HEK293T (cell line): ENCODE results near the gene SDHAF3.

Source experiments
- BHLHE40 ChIP-seq: fragments of 450-650 bp; IDR thresholded peaks from 2 replicates; pipeline ENCODE4 v1.6.1; 2016; ENCODE audit warnings: mild to moderate bottlenecking, moderate library complexity, borderline replicate concordance
- ELF4 ChIP-seq: fragments of 450-650 bp; IDR thresholded peaks from 2 replicates; pipeline ENCODE4 v1.6.1; 2017; ENCODE audit warnings: antibody characterized with exemption
- FOXK2 ChIP-seq: fragments of 450-650 bp; IDR thresholded peaks from 2 replicates; pipeline ENCODE4 v1.6.1; 2016; ENCODE audit warnings: mild to moderate bottlenecking
- FOXM1 ChIP-seq: fragments of 450-650 bp; IDR thresholded peaks from 2 replicates; pipeline ENCODE4 v1.6.1; 2017; ENCODE audit warnings: mild to moderate bottlenecking, borderline replicate concordance
- LEF1 ChIP-seq: fragments of 450-650 bp; IDR thresholded peaks from 2 replicates; pipeline ENCODE4 v1.6.1; 2017; ENCODE audit warnings: mild to moderate bottlenecking, borderline replicate concordance
- SP1 ChIP-seq: fragments of 450-650 bp; IDR thresholded peaks from 2 replicates; pipeline ENCODE4 v1.6.1; 2017
- SUZ12 ChIP-seq: fragments of 450-650 bp; IDR thresholded peaks from 2 replicates; pipeline ENCODE4 v1.6.1; 2016; ENCODE audit warnings: mild to moderate bottlenecking

DNA sequence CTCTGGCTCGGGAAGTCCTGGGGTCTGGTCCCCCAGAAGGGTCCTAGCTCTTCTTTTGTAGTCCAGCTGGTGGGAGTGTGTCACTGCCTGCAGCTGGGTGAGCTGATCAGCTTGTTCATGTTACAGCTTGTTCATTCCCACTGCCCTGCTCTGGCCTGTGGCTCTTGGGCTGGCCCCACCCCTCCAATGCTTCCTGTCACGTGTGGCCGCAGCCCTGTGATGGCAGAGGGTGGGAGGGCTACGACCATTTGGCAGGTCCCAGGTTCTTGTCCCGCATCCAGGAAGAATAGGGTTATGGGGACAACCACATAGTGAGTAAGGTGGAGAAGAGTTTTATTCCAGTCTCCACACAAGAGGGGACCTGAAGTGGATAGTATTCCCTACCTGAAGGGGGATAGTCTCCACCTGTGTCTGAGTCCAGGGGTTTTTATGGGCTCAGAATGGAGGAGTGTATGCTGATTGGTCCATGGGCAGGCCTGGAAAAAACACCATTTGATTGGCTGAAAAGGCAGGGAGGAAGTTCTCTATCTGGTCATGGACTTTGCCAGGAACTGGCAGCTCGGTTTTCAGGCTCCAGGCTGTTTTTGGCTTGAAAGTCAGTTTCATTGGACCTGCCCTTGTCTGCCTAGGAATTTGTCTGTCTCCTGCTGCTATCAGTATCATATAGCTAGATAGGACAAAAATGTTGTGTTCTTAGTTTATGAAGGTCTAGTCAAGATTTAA is 13.1 kb downstream of the SDHAF3 start:
- TF ChIP-seq BHLHE40 (no peak), ELF4 (no peak), SUZ12 (no peak), FOXM1 (no peak), FOXK2 (no peak), LEF1 (no peak), SP1 (no peak)
